Endothelial cell of umbilical vein (primary cell): Measurements from ENCODE around the gene PRM1.

Experiments used
- CTCF ChIP-seq, 2 donors: IDR thresholded peaks; 1 replicate in 1 of 2; 2 replicates in 1 of 2; pipeline ENCODE4 v1.5.1; 2011; ENCODE audit warnings: low read length in 2 of 2, mild to moderate bottlenecking in 2 of 2, moderate library complexity in 2 of 2, control low read depth in 1 of 2, inconsistent platforms in 1 of 2, low read depth in 1 of 2; ENCODE audit not compliant: insufficient read depth in 1 of 2; ENCODE audit errors: extremely low read depth in 1 of 2
- POLR2A ChIP-seq: IDR thresholded peaks from 2 replicates; pipeline ENCODE4 v1.6.1; 2012; ENCODE audit warnings: low read depth, mild to moderate bottlenecking, control low read depth, low read length
- POLR2AphosphoS5 ChIP-seq: IDR thresholded peaks from 2 replicates; pipeline ENCODE4 v1.6.1; 2012; ENCODE audit warnings: low read depth, mild to moderate bottlenecking, control low read depth, low read length, moderate library complexity; ENCODE audit not compliant: insufficient read depth

DNA sequence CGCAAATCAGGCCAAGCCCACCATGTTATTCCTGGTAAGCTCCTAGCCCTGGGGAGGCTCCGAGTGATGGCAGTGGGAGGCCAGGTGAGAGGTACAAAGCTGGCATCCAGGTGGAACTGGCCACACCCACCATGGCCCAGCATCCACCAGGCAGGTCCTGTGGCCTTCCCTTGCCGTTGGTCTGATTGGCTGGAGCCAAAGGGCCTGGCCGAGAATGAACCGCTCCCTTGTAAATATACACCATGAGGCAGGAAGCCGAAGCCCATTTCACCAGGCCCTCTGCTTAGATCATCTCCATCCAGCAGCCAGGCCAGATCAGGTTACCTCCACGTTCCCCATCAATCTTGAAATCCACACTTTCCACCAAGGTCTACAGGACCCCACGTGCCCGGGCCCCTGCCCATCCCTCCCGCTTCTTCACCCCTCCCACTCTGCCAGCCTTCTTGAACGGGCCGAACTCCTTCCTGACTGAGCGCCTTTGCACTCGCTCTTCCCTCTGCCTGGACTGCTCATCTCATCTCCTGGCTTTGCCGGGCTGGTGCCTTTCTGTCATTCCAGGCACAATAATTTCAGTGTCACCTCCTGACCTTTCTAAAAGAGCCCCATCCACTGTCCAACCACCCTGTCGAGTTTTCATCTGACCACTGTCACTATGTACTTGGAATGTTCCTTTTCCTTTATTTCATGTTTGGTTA is 30.9 kb downstream of the PRM1 start:
- no peak for TF ChIP-seq POLR2AphosphoS5
- TF ChIP-seq CTCF (IDR thresholded peaks at IDR 0.05; ENCODE audit: extremely low read depth in 1 of 2, insufficient read depth in 1 of 2, low read depth in 1 of 2, low read length in 2 of 2): no peak
- TF ChIP-seq POLR2A: no peak
